ENCODE data around the gene LRRC8C.
"Not testable (repeated sequence)": the region's sequence is repeated elsewhere in the genome, so short reads cannot be mapped to it uniquely, and the experiment has no call there.

The LRRC8C gene

DNA sequence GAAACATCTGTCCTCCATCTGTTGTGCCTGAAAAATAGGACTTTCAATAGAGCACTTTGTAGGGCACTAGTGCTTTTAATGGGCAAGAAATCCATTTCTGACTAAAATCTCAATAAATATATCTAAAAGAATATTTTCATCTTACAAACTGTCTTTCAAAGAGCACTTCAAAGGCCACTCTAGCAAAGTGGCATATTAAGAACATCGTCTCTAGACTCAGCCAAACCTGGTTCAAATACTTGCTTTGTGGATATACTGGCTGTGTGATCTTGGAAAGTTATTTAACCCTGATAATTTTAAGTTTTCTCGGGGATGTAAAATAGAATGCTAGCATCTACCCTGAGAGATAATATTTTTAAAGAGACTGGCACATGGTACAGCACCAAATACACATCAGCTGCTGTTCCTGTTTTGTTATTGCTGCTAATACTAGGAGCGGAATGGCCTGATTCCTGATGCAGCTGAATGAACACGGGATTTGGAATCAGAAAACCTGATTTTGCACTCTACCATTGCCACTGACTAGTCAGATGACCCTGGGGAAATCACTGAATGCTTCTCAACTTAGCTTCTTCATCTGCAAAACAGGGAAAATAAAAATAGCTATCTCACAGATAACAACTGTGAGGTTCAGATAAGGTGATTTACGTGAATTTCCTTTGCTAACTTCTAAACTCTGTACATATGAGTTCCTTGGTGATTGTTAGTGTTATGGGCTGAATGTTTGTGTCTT is 25.2 kb upstream of the LRRC8C start:
- DNase-seq (ENCODE audit: low read depth), result no peak

DNA sequence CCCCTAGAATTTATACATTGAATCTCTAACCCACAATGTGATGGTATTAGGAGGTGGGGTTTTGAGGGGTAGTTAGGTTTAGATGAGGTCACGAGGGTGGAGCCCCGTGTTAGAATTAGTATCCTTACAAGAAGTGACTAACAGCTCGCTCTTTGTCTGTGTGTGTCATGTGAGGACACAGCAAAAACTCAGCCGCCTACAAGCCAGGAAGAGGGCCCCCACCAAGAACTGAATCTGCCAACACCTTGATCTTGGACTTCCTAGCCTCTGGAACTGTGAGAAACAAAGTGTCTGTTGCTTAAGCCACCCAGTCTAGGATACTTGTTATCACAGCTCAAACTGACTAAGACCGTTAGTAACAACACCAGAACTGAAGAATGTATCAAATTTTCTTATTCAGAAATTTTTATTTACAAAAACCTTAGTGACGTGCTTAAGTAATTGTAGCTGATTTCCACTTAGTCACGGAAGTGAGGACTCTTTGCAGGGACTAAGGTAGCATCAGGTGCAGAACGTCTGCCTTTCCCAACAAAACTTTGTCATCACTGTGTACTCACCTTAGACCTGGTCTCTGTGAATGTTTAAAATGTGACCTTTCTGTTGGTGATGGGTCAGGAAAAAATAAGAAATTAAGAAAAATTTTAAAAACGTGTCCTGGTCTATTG is 24.5 kb upstream of the LRRC8C start:
- peak; percentile 49 for DNase-seq (ENCODE audit: low read depth)

DNA sequence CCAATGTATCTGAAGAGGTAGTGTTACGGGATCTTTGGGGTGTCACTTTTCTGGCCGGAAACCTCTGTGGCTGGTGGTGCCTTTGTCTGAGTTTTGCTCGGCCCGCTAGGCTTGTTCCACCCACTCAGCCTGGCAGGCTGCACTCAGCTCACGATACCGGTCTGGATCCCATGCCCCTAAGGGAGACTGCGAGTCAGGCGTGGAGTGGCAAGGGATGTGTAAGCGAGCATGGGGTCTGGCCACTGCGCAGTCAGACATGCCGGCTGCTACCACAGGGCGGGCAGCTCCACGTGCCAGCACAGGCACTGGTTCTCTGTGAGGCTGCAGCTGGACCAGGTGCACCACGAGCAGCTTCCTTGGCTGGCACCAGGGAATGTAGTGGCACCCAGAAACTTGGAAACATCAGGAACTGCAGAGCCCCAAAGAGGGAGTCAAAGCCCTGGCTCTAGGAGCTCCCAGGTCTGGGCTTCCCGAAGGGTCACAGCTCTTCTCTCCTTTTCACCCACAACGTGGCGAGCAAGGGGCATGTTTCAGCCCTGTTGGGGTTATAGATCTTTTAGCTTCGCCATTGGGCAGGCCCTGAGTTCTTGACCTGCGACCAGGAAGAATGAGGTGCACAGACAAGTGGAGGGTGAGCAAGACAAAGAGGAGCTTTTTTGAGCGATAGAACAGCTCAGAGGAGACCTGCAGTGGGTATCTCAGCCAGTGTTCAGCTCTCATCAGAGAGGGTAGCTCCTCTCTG is 23.8 kb upstream of the LRRC8C start:
- peak; percentile 49 for DNase-seq (ENCODE audit: low read depth)

DNA sequence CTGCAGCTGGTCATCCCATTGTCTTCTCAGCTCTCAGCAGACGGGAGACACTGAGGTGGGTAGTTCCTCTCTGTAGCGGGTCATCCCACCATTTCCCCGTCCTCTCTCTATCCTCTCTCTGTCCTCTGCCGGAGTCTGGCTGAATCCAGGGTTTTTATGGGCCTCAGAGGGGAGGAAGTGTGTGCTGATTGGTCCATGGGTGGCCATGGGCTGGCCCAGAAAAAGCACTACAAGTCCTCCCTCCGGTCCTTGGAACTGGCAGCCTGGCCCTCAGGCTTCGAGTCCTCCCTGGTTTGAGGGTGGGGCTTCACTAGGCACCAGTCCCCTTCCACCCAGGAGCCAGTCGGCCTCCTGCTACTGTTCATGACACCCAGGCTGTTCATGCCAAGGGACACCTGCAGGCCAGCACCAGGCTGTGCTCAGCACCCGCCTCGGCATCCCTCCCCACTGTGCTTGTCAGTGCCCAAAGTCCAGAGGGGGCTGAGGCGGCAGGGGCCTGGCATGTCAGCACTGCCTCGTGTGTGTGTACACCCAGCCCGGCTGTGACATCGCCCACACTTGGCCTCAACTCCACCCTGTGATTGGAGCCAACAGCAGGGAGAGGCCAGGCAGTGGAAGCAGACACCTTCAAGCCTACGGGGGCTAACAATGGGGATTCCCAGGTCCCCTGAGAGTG is 23.0 kb upstream of the LRRC8C start:
- DNase-seq (ENCODE audit: low read depth), result peak; percentile 18

DNA sequence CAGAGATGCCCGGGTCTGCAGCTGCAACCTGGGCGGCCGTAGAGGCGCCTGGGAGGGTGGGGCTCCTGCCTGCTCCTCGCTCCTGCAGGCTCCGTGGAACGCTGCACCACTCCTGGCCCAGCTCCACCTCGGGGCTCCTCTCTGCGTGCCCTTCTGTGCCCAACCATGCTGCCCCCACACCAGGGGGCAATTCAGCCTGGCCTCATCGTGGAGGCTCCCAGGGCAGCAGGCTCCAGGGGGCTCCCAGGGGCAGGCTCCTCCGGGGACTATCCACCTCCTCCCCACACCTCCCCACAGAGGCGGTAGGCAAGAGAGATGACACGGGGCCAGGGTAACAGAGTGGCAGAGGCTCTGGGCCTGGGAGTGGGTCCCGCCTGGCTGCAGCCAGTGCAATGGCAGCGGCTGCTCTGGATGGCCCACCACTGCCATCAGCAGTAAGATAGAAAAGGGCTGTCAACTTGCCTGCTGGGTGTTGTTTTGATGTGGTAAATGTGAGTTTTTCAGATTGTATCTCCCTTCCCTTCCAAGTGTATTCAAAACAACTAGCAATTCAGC is 22.4 kb upstream of the LRRC8C start:
- DNase-seq (ENCODE audit: low read depth), result peak; percentile 28

DNA sequence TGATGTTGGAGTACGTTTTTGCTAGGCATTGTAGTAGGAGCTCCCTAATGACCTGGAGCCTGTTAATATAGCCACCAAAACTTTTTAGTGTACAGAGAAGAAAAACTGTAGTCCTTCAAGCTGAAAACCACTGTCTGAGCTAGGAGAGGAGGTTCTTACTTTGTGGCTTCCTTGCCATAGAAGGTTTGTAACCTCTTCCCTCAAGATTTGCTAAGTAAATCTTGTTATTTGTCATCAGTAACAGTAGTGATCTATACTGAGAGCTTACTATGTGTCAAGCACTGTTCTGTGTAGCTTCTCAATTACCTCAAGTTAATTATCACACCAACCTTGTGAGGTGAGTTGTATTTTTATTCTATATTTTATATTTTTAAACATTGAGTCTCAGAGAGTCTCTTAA is 21.2 kb upstream of the LRRC8C start:
- no peak for DNase-seq (ENCODE audit: low read depth)

- DNase-seq (ENCODE audit: low read depth), result no peak
Observed at GRCh38 chr1:89613928-89614327, 19.0 kb upstream of the LRRC8C start.

DNA sequence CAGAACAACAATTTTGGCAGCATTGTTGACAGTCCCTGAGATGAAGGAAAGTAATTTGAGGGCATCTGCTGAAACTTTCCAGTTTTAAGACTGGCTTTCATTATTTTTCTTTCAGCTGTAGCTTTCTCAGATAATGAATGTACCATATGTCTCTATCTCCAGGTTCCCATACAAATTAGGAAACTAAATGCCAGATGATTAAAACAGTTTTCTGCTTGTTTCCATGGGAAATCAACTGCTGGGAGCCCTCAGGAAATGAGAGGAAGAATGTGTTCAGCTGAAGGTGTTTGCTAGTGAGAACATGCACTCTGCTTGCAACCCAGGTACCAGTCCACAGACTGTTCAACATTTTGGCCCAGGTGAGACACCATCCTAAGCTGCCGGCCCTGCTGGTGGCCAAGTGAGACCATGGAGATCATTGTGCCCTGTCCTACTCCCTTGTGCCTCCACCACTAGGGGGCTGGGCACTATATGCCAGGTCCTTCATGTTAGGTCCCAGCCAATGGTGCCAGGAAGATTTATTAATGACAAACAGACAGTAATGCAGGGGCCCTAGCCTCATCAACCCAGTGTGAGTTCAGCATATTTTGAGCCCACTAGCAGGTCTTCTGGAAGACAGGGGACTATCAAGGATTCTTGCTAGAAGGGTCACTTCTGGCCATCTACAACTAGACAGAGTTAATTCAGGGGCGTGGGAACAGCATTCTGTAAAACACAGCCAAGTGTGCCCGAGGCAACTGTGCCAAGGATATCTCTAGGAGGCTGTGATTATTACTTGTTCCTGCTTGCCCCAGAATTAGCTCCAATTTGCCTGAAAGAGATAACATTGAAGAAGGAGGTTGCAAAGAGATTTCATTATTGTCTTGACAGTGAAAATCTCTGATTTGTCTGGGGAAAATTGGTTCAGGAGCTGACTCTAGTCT is 17.0 kb upstream of the LRRC8C start:
- DNase-seq (ENCODE audit: low read depth), result no peak

- no peak for DNase-seq (ENCODE audit: low read depth)
Observed at GRCh38 chr1:89616844-89617627, 15.9 kb upstream of the LRRC8C start.

DNA sequence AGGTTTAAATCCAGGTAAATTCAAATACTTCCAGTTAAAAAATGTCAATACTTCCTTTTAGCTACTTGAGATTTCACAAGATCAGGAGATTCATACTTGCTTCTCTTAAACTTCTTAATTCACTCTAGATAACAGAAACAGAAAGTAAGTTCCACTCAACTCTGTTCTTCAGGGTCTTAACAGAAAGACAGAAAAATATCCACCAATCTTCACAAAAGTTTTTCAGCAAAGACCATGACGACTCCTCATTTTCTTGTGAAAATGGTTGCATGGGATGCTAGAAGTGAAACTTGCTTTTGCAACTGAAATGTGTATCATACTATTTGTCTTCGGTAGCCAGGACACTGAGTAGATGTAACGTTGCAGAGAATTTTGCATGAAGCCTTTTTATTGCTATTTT is 12.3 kb upstream of the LRRC8C start:
- no peak for DNase-seq (ENCODE audit: low read depth)

DNA sequence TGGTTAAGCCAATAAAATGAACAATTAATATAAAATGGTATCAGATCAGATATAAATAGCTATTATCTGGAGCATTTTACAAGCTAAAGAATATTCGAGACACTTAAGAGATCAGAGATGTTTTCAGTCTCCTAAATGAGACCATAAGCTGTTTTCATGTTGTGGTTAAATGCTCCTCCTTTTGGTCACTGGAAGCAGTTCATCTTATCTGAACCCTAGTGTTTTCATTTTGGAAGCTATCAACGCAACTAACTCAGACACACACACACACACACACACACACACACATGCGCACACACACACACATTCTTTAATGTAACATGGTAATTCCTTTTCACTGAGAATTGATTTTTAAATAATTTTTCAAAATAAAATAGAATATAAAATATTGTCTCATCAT is 10.0 kb upstream of the LRRC8C start:
- DNase-seq (ENCODE audit: low read depth), result no peak

- no peak for DNase-seq (ENCODE audit: low read depth)
Observed at GRCh38 chr1:89624314-89624713, 8.6 kb upstream of the LRRC8C start.

DNA sequence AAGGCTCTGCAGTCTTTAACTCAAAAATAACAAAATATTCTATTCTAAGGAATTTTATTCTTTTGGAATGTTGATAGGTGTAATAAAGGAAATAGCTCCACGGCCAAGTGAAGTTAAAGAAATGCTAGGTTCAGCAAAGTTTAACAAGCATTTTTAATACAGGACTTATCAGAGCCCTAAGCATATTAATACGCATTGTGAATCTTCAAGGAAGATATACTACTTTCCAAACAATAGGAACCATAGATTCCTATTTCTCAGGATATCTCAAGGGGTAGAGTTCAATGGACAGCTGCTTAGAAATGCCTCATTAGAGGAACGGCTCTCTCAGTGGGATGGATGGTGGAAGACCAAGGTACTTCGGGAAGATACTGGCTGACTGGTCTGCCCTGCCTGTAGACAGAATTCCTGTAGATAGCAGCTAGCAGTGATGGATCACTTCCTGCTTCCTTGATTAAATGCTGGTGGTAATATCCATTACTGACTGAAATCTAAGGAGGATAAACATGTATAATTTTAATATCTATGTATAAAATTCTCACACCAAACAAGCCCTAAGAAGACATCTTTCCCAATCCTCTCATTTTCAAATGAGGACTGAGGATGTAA is 8.1 kb upstream of the LRRC8C start:
- no peak for DNase-seq (ENCODE audit: low read depth)

DNA sequence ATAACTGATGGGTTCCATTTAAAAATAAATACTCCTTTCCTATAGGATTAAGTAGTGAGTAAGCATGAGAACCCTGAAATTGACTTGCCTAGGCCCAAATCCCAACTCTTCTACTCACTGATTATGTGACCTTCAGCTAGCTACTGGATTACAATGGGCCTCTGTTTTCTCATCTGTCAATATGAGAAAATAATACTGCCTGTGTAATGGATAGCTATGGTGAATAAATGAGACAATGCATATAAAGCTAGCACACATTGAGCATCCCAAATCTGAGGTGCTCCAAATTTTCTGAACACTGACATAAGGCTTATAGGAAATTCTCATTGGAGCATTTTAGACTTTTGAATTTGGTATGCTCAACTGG is 5.3 kb upstream of the LRRC8C start:
- no peak for DNase-seq (ENCODE audit: low read depth)

DNA sequence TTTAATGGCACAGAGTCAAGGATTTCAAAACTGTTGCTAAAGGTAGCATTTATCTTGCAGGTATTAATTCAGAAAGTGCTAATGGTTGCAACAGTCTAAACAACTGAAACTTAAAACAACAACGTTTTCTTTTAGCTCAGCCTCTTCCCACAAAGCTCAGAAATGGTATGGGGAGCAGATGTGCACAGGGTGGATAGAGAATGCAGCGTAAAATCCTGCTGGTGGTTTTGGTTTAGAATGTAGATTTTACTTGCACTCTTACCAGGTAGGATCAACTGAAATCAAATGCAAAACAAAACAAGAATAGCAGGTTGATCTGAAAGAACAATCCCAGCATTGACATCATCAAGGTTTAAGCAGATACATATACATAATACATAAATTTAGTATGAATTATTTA is 3.8 kb upstream of the LRRC8C start:
- no peak for DNase-seq (ENCODE audit: low read depth)

DNA sequence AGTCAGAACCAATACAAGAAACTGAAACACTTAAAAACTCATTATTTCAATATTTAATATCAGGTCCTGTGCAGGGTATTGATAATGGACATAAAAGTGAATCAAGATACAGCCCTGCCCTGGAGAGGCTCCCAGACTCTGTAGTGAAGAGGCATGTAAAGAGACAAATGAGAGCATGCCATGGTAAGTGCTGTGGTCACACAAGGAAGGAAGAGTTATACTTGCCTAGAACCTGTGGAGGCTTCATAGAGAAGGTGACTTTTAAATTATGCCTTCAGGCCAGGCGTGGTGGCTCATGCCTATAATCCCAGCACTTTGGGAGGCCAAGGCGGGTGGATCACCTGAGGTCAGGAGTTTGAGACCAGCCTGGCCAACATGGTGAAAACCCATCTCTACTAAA is 3.3 kb upstream of the LRRC8C start:
- DNase-seq (ENCODE audit: low read depth), result not testable (repeated sequence)

GRCh38 chr1:89630048-89630447 is 2.9 kb upstream of the LRRC8C start:
- DNase-seq (ENCODE audit: low read depth), result no peak

DNA sequence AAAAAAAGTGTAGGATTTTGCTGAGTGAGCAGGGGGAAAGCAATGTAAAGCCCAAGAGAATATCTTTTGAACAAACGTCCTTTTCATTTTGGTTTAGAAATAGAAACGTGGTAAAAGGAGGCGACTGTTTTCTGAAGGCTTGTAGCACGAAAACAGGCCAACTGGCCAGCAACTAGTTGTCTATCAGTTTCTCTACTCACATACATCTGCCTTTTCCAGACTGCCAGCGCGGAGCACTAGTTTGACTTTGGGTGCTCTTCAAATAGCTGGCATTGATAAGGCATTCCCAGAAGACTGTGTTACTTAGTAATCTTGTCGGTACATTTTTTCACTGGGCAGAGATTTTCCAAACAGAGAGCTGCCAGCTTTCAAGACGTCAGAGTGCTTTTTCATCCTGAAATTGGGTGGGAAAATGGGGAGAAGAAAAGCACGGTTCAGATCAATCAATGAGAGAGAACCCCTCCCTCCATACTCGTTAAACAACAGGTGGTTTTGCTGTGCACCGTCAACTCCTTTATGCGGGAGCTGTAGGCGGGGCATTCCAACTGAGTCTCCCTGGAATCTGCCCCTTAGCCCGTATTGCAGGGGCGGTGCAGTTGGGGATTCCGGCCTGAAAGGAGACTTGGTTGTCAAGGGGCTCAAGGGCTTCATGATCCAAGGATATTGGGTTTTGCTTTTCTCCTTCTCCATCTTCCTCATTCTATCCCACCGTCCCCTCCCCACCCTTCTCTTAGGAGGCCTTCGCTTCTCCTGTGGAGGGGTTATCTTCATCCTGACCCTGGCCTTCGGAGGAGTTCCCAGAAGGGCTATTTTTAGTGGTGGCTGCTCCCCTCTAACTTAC is 884 bp upstream of the LRRC8C start:
- DNase-seq (ENCODE audit: low read depth), result no peak

GRCh38 chr1:89633248-89633799 is 404 bp downstream of the LRRC8C start:
- peak; percentile 38 for DNase-seq (ENCODE audit: low read depth)

All from activated T-cell treated with anti-CD3 and anti-CD28 coated beads for 1 hour (primary cell).